Hepatocyte (in vitro differentiated cells): Measurements from ENCODE around the gene DGKK. TPM values are rescaled to one million over a fixed set of nuclear protein-coding genes. Genes with fewer than 3 reads are reported as not detected.

ENCODE experiments used
- DNase-seq: peaks from one replicate; pipeline ENCODE4 v3.0.0-alpha.2; 2016; ENCODE audit warnings: low spot score
- H2AFZ ChIP-seq: fragments of 200-600 bp; sonication (generic); 2 replicates; pipeline ENCODE4 v1.6.0; 2016; ENCODE audit warnings: antibody characterized with exemption, mild to moderate bottlenecking
- H3K27ac ChIP-seq: fragments of 200-600 bp; sonication (generic); 2 replicates; pipeline ENCODE4 v1.5.1; 2016; ENCODE audit warnings: mild to moderate bottlenecking
- H3K27me3 ChIP-seq: fragments of 200-600 bp; sonication (generic); 2 replicates; pipeline ENCODE4 v1.6.1; 2016
- H3K36me3 ChIP-seq: fragments of 200-600 bp; sonication (generic); replicated peaks from 2 replicates; pipeline ENCODE4 v1.5.1; 2016; ENCODE audit warnings: low read depth; ENCODE audit not compliant: insufficient read depth
- H3K4me1 ChIP-seq: fragments of 200-600 bp; sonication (generic); 2 replicates; pipeline ENCODE4 v1.5.1; 2016; ENCODE audit warnings: mild to moderate bottlenecking, moderate library complexity; ENCODE audit not compliant: insufficient read depth
- H3K4me2 ChIP-seq: fragments of 200-600 bp; sonication (generic); 2 replicates; pipeline ENCODE4 v1.6.0; 2016
- H3K4me3 ChIP-seq: fragments of 200-600 bp; sonication (generic); 2 replicates; pipeline ENCODE4 v1.5.1; 2016; ENCODE audit warnings: mild to moderate bottlenecking
- H3K79me2 ChIP-seq: fragments of 200-600 bp; sonication (generic); 2 replicates; pipeline ENCODE4 v1.6.0; 2017; ENCODE audit warnings: mild to moderate bottlenecking
- H3K9me2 ChIP-seq: fragments of 200-600 bp; sonication (generic); replicated peaks from 2 replicates; pipeline ENCODE4 v1.6.0; 2017; ENCODE audit warnings: mild to moderate bottlenecking; ENCODE audit not compliant: insufficient read depth
- H3K9me3 ChIP-seq: fragments of 200-600 bp; sonication (generic); 2 replicates; pipeline ENCODE4 v1.5.1; 2016; ENCODE audit warnings: low read depth, mild to moderate bottlenecking
- H4K20me1 ChIP-seq: fragments of 200-600 bp; sonication (generic); 2 replicates; pipeline ENCODE4 v1.6.0; 2016; ENCODE audit warnings: mild to moderate bottlenecking; ENCODE audit not compliant: insufficient read depth, poor library complexity, severe bottlenecking
- EZH2 ChIP-seq: fragments of 200-600 bp; sonication (generic); IDR thresholded peaks from 2 replicates; pipeline ENCODE4 v1.6.1; 2016; ENCODE audit warnings: antibody characterized with exemption, mild to moderate bottlenecking, borderline replicate concordance
- EZH2phosphoT487 ChIP-seq: fragments of 200-600 bp; sonication (generic); IDR thresholded peaks from one replicate; pipeline ENCODE4 v1.6.1; 2018; ENCODE audit warnings: antibody characterized with exemption, mild to moderate bottlenecking, low read depth, moderate library complexity; ENCODE audit not compliant: unreplicated experiment, severe bottlenecking
- WGBS: methylation state at CpG from one replicate; pipeline ENCODE4 v1.1.6; 2016; ENCODE audit warnings: low lambda C conversion rate; ENCODE audit errors: missing lambda C conversion rate; 5-methylcytosine and 5-hydroxymethylcytosine counted together
- polyA plus RNA-seq: library from polyadenylated mRNA; unstranded; fragments of >200 nt; fragmentation: Nextera tagmentation; extraction: Ambion mirVana; gene quantifications from 2 replicates; pipeline ENCODE4 v1.2.1, GENCODE V29; 2016
- total RNA-seq: library from RNA; depleted of rRNA; stranded (reverse); fragments of >200 nt; gene quantifications from 2 replicates; pipeline ENCODE4 v1.2.3, GENCODE V29; 2014
- TF ChIP-seq, protein P1 (sequence below): fragments of 200-600 bp; sonication (generic); IDR thresholded peaks from 2 replicates; pipeline ENCODE4 v1.5.1; 2016; ENCODE audit warnings: antibody characterized with exemption, mild to moderate bottlenecking; ENCODE audit not compliant: poor library complexity

DGKK gene
- total and polyA plus RNA-seq, 2 experiments from 2014 or later: 0.40 TPM; not detected in 1

DNA sequence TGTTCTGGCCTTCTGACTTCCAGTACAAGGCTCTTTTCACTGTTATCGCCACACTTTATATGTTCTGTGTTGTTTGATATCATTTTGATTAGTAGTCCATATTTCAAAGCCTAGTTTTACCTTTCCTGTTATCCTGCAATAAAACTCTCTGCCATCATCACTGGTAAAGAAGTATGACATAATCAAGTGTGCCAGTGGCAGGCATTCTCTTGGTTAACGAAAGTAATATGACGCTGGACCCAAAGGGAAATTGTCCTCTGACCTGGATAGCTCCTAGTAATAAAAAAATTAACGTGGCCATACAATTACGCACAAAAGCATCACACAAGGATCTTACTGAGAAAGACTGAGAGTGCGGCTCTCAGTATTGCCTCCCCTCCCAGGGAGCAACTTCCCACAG is 33.8 kb downstream of the DGKK start:
- no peaks in the 10 kb centered on the region for H3K79me2 ChIP-seq

DNA sequence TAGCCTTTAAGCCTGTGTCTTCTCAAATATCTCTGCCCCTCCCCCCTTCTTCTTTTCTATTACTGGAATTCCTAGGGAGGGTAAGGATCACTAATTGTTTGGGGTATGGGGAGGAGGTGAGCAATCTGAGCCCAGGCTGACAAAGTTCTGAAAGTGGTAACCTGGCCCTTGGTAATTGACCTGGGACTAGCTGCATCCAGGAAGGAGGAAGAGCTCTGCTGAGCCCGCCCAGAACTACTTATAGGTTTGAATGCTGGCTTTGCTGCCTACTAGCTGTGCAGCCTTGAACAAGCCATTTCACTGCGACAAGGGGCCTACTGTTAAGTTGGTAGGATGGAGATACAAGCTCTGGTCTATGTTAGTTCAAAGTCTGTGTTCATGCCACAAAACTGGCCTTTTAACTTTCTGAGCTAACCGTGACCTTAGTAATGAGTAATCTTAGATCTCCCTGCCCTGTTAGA is 37.8 kb downstream of the DGKK start:
- Histone ChIP-seq H3K4me2 (no peak overlapping the region), H3K27me3 (no peaks in the 10 kb centered on the region), H3K9me3 (no peaks in the 10 kb centered on the region), H3K4me3 (no peak overlapping the region), H3K9me2 (no peaks in the 10 kb centered on the region), H2AFZ (no peak overlapping the region), H3K36me3 (no peaks in the 10 kb centered on the region), H3K79me2 (no peaks in the 10 kb centered on the region), H4K20me1 (no peaks in the 10 kb centered on the region), H3K4me1 (no peaks in the 10 kb centered on the region), H3K27ac (no peak overlapping the region)
- 42% methylated on average over 3 of the region's 3 CpGs for WGBS
- TF ChIP-seq, protein P1, sequence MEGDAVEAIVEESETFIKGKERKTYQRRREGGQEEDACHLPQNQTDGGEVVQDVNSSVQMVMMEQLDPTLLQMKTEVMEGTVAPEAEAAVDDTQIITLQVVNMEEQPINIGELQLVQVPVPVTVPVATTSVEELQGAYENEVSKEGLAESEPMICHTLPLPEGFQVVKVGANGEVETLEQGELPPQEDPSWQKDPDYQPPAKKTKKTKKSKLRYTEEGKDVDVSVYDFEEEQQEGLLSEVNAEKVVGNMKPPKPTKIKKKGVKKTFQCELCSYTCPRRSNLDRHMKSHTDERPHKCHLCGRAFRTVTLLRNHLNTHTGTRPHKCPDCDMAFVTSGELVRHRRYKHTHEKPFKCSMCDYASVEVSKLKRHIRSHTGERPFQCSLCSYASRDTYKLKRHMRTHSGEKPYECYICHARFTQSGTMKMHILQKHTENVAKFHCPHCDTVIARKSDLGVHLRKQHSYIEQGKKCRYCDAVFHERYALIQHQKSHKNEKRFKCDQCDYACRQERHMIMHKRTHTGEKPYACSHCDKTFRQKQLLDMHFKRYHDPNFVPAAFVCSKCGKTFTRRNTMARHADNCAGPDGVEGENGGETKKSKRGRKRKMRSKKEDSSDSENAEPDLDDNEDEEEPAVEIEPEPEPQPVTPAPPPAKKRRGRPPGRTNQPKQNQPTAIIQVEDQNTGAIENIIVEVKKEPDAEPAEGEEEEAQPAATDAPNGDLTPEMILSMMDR: no peak
- TF ChIP-seq EZH2phosphoT487 (no peak), EZH2 (no peak)
- peak; percentile 17 for DNase-seq

More for the DNA sequence above, 33.8 kb downstream of the DGKK start:
- 71% methylated on average over 6 of the region's 6 CpGs for WGBS
- H3K9me3 ChIP-seq: no peaks in the 10 kb centered on the region
- no peaks in the 10 kb centered on the region for H3K4me1 ChIP-seq
- H3K27me3 ChIP-seq: no peaks in the 10 kb centered on the region
- TF ChIP-seq EZH2 (no peak), EZH2phosphoT487 (no peak)
- TF ChIP-seq, protein P1: no peak
- H3K9me2 ChIP-seq: no peaks in the 10 kb centered on the region
- H4K20me1 ChIP-seq: no peaks in the 10 kb centered on the region
- H3K4me2 ChIP-seq: no peak overlapping the region
- no peak overlapping the region for H2AFZ ChIP-seq
- DNase-seq: no peak
- no peak overlapping the region for H3K4me3 ChIP-seq
- no peak overlapping the region for H3K27ac ChIP-seq
- H3K36me3 ChIP-seq: no peaks in the 10 kb centered on the region

DNA sequence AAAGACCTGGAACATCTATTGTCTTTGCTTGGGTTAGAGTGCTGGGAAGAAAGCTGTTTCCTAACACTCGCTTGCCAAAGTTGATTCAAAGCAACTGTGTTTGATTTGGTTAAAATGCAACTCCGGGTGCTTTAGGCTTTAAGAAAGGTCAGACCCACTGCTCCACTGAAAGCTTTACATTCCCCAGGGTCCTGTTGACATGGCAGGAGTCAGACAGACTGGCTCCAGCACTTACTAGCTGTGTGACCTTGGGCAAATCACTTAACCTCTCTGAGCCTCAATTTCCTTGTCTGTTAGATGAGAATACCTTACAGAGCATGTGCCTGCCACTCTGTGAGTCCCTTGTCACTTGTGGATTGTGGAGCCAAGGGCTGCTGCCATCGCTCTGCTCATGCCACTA is 39.0 kb downstream of the DGKK start:
- WGBS: 61% methylated on average over 3 of the region's 3 CpGs

More for the DNA sequence above, 39.0 kb downstream of the DGKK start:
- no peaks in the 10 kb centered on the region for H3K27me3 ChIP-seq
- H3K4me1 ChIP-seq: no peaks in the 10 kb centered on the region
- TF ChIP-seq EZH2: no peak
- TF ChIP-seq, protein P1: no peak
- TF ChIP-seq EZH2phosphoT487: no peak
- H3K4me3 ChIP-seq: no peak overlapping the region
- no peaks in the 10 kb centered on the region for H3K36me3 ChIP-seq
- no peaks in the 10 kb centered on the region for H3K9me3 ChIP-seq
- no peaks in the 10 kb centered on the region for H3K79me2 ChIP-seq
- no peaks in the 10 kb centered on the region for H3K9me2 ChIP-seq
- no peak overlapping the region for H3K27ac ChIP-seq
- no peaks in the 10 kb centered on the region for H4K20me1 ChIP-seq
- no peak overlapping the region for H2AFZ ChIP-seq
- no peak for DNase-seq
- no peak overlapping the region for H3K4me2 ChIP-seq
